GM12891 (cell line): ENCODE results near the gene SPINT1.

ENCODE experiments used
- DNase-seq: peaks from one replicate; pipeline ENCODE4 v3.0.0; 2011; ENCODE audit warnings: low spot score; ENCODE audit not compliant: insufficient read length
- FAIRE-seq: peaks from 2 replicates; lab custom pipeline; 2011; peaks lifted over from hg19 to GRCh38; lab: Jason Lieb, UNC
- PAX5 ChIP-seq: IDR thresholded peaks from 2 replicates; pipeline ENCODE4 v1.6.1; 2011; ENCODE audit warnings: low read length, moderate library complexity, mild to moderate bottlenecking; ENCODE audit not compliant: insufficient read depth, severe bottlenecking
- POLR2A ChIP-seq: IDR thresholded peaks from 2 replicates; pipeline ENCODE4 v1.6.1; 2011; ENCODE audit warnings: low read depth, low read length, control low read depth
- POLR2AphosphoS5 ChIP-seq: IDR thresholded peaks from 2 replicates; pipeline ENCODE4 v1.6.1; 2011; ENCODE audit warnings: low read depth, low read length, control low read depth
- POU2F2 ChIP-seq: IDR thresholded peaks from 2 replicates; pipeline ENCODE4 v1.6.1; 2011; ENCODE audit warnings: low read depth, mild to moderate bottlenecking, control low read depth, low read length, moderate library complexity
- SPI1 ChIP-seq: IDR thresholded peaks from 2 replicates; pipeline ENCODE4 v1.6.1; 2011; ENCODE audit warnings: low read depth, low read length, control low read depth
- TAF1 ChIP-seq: IDR thresholded peaks from 2 replicates; pipeline ENCODE4 v1.6.1; 2011; ENCODE audit warnings: low read depth, low read length, control low read depth

The SPINT1 gene

DNA sequence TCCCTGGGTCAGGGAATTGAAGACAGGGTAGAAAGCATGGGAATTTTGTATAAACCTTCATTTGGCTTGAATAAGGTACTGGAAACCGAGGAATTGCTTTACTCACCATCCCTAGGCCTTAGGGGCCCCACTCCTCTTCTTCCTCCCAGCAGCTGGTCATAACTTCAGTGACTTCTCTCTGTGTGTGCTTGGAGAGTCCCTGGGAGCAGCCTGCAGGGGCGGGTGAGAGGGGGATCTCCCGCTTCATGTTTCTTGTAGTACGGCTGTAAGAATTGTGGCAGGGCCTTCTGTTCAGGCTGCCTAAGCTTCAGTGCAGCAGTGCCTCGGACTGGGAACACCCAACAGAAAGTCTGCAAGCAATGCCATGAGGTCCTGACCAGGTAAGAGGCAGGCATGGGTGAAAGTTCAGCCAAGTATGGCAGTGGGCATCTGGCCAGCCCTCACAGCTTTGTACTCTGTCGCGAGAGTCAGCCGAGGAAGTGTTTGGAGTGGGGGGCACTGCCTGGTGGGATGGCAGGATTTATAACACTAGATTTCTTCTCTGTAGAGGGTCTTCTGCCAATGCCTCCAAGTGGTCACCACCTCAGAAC is 34.9 kb upstream of the SPINT1 start:
- FAIRE-seq, result no peak
- no peak for DNase-seq
- TF ChIP-seq POLR2A (no peak), PAX5 (no peak), POU2F2 (no peak), TAF1 (no peak), SPI1 (no peak), POLR2AphosphoS5 (no peak)

DNA sequence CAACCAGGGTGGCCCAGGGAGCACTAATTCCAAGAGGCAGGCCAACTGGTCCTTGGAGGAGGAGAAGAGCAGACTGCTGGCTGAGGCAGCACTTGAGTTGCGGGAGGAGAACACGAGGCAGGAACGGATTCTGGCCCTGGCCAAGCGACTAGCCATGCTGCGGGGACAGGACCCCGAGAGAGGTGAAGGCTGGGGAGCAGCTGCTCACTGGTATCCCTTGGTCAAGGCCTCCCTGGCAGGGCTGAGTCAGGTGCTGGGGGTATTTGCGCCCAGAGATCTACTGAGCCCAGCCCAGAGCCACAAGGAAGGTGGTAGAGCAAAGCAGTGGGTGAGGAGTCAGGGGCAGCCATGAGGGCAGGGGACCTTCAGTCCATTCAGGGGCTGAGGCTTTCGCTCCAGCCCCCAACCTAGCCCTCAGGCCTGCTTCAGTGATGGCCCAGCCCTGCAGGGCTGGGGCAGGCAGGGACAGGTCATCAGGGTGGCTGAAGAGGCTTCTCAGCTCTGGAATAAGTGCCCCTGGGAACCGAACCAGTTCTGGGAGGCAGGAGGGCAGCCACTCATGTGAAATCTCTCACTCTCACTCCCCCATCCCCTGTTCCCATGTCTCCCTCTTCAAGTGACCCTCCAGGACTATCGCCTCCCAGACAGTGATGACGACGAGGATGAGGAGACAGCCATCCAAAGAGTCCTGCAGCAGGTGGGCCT is 31.0 kb upstream of the SPINT1 start:
- FAIRE-seq, result no peak
- TF ChIP-seq POU2F2 (no peak), SPI1 (no peak), POLR2AphosphoS5 (no peak), POLR2A (no peak), TAF1 (no peak)
- DNase-seq, result no peak

DNA sequence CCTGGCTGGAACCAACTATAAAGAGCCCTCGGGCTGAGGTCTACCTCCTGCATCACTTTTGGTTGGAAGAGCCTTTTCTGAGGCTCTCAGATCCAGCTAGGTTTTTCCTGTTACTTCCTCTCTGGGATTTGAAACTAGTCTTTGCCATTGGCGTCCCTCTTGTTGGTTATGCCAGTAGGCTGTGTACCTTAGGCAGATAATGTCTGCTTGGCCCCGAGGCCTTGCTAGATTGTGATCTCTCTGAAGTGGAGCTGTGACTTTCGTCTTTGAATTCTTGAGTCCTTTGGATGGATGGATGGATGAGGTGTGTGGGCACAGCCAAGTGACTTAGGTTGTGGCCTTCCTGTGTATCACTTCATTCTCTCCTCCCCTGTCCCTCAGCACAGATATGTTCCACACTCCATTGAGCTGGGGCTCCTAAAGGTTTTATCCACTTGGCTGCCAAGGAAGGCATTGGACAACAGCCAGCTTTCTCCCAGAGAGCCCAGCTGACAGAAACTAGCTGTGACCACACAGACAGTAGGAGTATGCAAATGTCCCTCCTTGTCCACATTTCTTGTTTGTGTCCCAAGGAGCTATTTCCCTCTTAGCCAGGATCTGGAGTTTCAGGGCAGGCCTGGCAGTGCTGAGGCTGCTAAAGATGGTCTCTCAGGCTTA is 28.7 kb upstream of the SPINT1 start:
- no peak for FAIRE-seq
- TF ChIP-seq POU2F2 (no peak), SPI1 (no peak), TAF1 (no peak), POLR2AphosphoS5 (no peak), PAX5 (no peak), POLR2A (no peak)
- DNase-seq, result no peak

DNA sequence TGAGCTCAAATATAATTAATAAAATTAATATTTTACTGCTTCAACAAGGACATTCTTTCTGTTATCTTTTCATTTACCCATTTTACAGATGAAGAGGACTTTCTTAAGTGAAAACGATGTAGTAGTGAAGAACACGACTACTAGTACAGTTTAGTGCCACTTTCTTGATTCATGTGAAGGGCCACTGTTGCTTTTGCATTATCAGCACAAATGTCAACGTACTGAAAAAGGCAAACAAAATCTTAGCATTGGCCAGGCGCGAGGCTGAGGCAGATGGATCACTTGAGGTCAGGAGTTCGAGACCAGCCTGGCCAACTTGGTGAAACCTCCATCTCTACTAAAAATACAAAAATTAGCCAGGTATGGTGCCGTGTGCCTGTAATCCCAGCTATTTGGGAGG is 24.8 kb upstream of the SPINT1 start:
- TF ChIP-seq POLR2A, result no peak
- TF ChIP-seq POLR2AphosphoS5, result no peak
- no peak for TF ChIP-seq POU2F2
- no peak for TF ChIP-seq PAX5
- TF ChIP-seq SPI1, result no peak
- no peak for TF ChIP-seq TAF1
- no peak for FAIRE-seq

DNA sequence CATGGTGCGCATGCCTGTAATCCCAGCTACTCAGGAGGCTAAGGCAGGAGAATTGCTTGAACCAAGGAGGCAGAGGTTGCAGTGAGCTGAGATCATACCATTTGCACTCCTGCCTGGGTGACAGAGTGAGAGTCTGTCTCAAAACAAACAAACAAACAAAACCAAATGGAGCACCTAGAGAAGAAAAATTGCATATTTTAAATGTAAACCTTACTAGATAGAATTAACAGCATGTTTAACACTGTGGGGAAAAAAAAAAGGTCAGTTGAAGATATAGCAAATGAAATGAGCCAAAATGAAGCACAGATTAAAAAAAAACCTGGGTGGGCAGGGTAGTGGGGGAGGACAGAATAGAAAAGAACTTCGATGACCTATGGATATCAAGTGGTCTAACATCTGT is 22.7 kb upstream of the SPINT1 start:
- FAIRE-seq, result no peak
- no peak for TF ChIP-seq POU2F2
- TF ChIP-seq PAX5, result no peak
- TF ChIP-seq POLR2A, result no peak
- no peak for TF ChIP-seq POLR2AphosphoS5
- TF ChIP-seq SPI1, result no peak
- TF ChIP-seq TAF1, result no peak
- no peak for DNase-seq

More for the DNA sequence above, 24.8 kb upstream of the SPINT1 start:
- DNase-seq, result no peak

DNA sequence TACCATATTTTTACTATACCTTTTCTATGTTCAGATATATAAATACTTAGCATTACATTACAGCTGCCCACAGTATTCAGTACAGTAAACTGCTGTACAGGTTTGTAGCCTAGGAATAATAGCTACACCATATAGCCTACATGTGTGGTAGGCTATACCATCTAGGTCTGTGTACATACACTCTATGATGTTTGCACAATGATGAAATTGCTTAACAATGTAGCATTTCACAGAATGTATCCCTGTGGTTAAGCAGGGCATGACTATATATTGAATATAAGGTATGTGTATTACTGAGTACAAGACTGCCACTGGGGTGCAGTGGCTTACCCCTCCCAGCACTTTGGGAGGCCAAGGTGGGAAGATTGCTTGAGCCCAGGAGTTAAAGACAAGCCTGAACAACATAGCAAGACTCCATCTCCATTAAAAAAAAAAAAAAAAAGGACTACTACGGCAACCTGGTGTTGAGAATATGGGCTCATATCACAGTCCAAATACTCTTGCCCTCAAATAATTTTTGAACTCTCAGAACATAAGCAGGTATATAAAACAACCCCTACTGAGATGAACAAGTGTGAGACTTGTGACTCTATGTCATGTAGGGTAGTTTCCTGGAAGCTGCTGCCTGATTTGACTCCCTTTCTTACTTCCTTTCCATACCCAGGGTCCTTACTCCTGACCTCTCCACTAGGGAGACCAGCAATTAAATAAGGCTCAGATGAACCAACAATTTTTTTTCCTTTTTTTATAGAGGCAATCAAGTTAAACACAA is 20.1 kb upstream of the SPINT1 start:
- DNase-seq, result no peak
- TF ChIP-seq POU2F2 (no peak), PAX5 (no peak), POLR2A (no peak)
- no peak for FAIRE-seq

DNA sequence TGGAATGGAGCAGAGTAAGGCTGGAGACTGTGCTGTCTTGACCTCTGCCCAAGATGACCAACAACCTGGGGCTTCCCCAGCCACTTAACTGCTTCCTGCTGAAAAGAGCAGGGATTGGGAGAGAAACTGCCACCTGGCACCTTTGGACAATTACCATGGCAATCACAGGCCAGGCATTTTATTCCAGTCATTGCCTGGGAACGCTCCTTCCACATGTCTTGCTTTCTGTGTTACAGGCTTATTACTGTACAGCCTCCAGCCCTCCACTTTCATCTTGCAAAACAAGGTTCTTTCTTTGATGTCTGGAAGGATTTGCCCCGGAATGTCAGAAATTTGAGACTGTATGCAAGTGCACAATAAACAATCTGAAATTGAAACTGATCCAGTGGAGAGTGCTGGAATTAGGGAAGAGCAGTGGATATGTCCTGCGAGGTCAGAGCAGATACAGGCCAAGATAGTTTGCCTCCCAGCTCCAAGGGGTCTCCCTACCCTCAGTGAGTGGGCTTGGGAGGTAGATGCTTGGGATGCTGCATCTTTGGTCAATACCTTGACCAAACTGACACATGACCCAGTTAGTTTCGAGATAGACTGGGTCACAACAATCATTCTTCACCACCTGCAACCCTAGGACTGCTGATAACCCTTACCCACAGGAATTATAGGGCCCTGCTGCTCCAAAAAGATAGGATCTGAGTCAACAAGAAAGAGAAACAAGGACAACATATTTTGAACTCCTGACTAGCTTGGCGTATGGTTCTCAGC is 18.0 kb upstream of the SPINT1 start:
- DNase-seq (no peak), FAIRE-seq (no peak)
- TF ChIP-seq POLR2A (no peak), POU2F2 (no peak)

DNA sequence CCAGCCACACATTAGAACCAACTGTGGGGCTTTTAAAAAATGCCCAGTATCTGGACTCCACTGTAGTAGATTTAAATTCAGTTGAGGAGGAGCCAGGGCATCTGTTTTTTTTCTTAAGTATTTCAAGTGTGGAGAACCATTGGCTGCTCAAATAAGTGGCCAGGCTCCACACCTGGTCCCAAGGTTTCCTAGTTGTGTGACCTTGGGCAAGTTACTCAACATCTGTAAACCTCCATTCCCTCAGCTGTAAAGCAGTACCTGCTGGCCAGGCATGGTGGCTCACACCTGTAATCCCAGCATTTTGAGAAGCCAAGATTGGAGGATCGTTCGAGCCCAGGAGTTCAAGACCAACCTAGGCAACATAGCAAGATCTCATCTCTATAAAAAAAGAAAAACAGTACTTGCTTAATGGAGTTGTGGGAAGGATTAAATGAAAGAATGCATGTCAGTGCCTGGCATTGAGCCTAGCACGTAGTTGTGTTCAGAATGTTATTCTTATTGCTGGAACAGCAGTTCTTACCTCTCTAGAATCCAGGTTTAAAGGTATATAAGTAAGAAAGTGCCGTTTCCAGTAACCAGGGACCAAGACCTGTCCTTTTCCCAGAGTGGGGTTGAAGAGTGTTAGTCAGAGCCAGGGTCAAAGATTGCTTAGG is 17.3 kb upstream of the SPINT1 start:
- no peak for TF ChIP-seq POLR2AphosphoS5
- no peak for TF ChIP-seq SPI1
- no peak for TF ChIP-seq POLR2A
- no peak for TF ChIP-seq TAF1
- no peak for TF ChIP-seq POU2F2
- no peak for TF ChIP-seq PAX5
- no peak for FAIRE-seq
- no peak for DNase-seq

DNA sequence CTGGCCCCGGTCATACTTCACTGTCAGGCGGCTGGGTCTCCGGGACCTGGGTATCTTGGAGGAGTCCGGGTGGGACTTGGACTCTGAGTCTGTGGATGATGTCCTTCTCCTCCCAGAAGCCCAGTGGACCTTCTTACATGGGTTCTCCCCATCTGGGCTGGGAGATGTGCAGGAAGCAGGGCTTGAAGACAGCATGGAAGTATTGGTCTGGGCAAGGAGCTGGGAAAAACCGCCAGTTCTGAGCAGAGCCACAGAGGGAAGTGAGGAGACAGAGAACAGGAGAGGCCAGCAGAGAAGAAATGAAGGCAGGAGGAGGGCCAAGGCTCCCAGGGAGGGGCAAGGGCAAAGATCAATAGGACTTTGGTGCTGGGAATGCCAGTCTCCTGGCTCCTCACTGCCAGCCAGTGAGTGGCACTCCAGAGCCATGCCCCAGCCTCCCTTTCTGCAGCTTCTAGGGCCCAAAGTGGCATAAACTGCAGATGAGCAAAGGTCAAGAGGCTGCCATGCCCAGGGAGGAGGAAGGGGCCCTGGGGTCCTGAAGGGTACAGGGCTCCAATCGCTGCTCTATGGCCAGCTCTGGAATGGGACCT is 15.3 kb upstream of the SPINT1 start, which contains the start of gene PPP1R14D:
Gene PPP1R14D (minus strand): TSS at position 262 of the 590 bp plus-strand sequence. CDS start 67 bp downstream, at position 195.
- TF ChIP-seq SPI1, result no peak
- no peak for TF ChIP-seq PAX5
- TF ChIP-seq POLR2A, result no peak
- no peak for TF ChIP-seq POU2F2
- TF ChIP-seq POLR2AphosphoS5, result no peak
- no peak for TF ChIP-seq TAF1
- FAIRE-seq (no peak), DNase-seq (no peak)
